Activated CD4-positive, alpha-beta T cell treated with anti-CD3 and anti-CD28 coated beads, Interleukin-2, amount 50 U/mL, for 48 hours (primary cell): Measurements from ENCODE around the gene KLK2.
A peak's percentile ranks its signal among the peaks of the same experiment; 100 is the strongest.

Experiments used
- DNase-seq, 2 experiments: peaks; one replicate each; pipeline ENCODE4 v3.0.0-alpha.2; 2020

KLK2 gene

DNA sequence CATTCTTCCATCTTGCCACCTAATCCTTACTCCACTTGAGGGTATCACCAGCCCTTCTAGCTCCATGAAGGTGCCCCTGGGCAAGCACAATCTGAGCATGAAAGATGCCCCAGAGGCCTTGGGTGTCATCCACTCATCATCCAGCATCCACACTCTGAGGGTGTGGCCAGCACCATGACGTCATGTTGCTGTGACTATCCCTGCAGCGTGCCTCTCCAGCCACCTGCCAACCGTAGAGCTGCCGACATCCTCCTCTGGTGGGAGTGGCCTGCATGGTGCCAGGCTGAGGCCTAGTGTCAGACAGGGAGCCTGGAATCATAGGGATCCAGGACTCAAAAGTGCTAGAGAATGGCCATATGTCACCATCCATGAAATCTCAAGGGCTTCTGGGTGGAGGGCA, 21.6 kb upstream of the KLK2 start:
- DNase-seq, result no peak

DNA sequence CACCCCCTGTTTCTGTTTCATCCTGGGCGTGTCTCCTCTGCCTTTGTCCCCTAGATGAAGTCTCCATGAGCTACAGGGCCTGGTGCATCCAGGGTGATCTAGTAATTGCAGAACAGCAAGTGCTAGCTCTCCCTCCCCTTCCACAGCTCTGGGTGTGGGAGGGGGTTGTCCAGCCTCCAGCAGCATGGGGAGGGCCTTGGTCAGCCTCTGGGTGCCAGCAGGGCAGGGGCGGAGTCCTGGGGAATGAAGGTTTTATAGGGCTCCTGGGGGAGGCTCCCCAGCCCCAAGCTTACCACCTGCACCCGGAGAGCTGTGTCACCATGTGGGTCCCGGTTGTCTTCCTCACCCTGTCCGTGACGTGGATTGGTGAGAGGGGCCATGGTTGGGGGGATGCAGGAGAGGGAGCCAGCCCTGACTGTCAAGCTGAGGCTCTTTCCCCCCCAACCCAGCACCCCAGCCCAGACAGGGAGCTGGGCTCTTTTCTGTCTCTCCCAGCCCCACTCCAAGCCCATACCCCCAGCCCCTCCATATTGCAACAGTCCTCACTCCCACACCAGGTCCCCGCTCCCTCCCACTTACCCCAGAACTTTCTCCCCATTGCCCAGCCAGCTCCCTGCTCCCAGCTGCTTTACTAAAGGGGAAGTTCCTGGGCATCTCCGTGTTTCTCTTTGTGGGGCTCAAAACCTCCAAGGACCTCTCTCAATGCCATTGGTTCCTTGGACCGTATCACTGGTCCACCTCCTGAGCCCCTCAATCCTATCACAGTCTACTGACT, 18.4 kb upstream of the KLK2 start, which contains the start of gene KLK3:
TSS of gene KLK3 (plus strand) at position 280 of the 775 bp plus-strand sequence. CDS start at position 321, 41 bp downstream.
- DNase-seq, result no peak

DNA sequence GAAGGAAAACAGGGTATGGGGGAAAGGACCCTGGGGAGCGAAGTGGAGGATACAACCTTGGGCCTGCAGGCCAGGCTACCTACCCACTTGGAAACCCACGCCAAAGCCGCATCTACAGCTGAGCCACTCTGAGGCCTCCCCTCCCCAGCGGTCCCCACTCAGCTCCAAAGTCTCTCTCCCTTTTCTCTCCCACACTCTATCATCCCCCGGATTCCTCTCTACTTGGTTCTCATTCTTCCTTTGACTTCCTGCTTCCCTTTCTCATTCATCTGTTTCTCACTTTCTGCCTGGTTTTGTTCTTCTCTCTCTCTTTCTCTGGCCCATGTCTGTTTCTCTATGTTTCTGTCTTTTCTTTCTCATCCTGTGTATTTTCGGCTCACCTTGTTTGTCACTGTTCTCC, 15.9 kb upstream of the KLK2 start:
- no peak for DNase-seq

- no peak for DNase-seq
Observed at GRCh38 chr19:50858886-50859285, 14.4 kb upstream of the KLK2 start.

GRCh38 chr19:50859849-50860248, 13.4 kb upstream of the KLK2 start:
- no peak for DNase-seq

- DNase-seq, result no peak
Observed at GRCh38 chr19:50861010-50861409, 12.2 kb upstream of the KLK2 start.

- DNase-seq, result no peak
Observed at GRCh38 chr19:50861496-50862286, 11.5 kb upstream of the KLK2 start.

GRCh38 chr19:50869479-50869878, 3.8 kb upstream of the KLK2 start:
- no peak for DNase-seq

- DNase-seq, result peak; percentile 35 to 50
Observed at GRCh38 chr19:50870417-50871089, 2.7 kb upstream of the KLK2 start.

- DNase-seq, result no peak
Observed at GRCh38 chr19:50874211-50874610, 972 bp downstream of the KLK2 start.

DNA sequence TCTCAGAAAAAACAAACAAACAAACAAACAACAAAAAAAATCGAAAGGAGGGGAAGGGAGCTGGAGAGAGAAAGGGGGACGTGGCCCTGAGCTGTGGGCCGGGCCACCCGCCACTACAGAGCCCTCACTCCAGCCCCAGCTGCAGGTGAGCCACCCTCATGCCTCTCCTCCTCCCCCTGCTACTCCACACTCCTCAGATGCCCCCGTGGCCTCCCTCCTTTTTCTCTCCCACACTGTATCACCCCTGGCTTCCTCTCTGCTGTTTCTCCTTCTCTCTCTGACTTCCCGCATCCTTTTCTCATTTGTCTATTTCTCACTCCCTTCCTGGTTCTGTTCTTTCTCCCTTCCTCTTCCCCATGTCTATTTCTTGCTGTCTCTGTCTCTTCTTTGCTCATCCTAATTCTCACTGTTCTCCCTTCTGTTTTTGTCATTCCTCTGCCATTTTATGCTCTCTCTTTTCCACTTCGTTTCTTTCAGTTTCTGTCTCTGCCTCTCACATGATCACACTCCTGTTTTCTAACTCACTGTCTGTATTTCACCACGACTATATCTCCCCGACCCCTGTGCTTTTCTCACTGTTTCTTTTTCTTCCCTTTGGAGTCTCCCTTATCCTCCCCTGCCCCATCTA, 2.7 kb downstream of the KLK2 start:
- DNase-seq, result no peak

DNA sequence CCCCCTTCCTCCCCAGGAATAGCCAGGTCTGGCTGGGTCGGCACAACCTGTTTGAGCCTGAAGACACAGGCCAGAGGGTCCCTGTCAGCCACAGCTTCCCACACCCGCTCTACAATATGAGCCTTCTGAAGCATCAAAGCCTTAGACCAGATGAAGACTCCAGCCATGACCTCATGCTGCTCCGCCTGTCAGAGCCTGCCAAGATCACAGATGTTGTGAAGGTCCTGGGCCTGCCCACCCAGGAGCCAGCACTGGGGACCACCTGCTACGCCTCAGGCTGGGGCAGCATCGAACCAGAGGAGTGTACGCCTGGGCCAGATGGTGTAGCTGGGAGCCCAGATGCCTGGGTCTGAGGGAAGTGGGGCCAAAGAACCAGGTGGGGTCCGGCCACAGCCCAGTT, 3.2 kb downstream of the KLK2 start:
- no peak for DNase-seq

- DNase-seq, result no peak
Observed at GRCh38 chr19:50877338-50877737, 4.1 kb downstream of the KLK2 start.

- no peak for DNase-seq
Observed at GRCh38 chr19:50878851-50879250, 5.6 kb downstream of the KLK2 start.

- no peak for DNase-seq
Observed at GRCh38 chr19:50880241-50880640, 7.0 kb downstream of the KLK2 start.

DNA sequence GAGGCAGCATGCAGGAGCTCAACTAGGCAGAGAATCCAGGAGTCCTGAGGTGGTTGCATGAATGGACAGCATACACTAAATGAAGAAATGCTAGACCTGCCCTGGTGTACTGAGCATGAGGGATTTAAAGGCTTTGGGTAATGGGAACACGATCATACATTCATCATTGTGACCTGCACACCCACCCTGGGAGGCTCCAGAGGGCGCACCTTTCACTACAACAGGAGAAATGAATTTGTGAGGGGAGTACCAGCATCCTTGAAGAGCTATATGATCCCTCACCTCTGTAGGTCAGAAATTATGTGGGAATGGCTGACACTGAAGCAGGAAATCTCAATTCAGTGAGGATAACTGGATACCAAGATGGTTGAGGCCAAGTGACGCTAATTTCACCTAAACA, 8.9 kb downstream of the KLK2 start:
- no peak for DNase-seq

- no peak for DNase-seq
Observed at GRCh38 chr19:50889638-50890037, 16.4 kb downstream of the KLK2 start.

GRCh38 chr19:50890422-50891252, 17.4 kb downstream of the KLK2 start:
- DNase-seq, result no peak

DNA sequence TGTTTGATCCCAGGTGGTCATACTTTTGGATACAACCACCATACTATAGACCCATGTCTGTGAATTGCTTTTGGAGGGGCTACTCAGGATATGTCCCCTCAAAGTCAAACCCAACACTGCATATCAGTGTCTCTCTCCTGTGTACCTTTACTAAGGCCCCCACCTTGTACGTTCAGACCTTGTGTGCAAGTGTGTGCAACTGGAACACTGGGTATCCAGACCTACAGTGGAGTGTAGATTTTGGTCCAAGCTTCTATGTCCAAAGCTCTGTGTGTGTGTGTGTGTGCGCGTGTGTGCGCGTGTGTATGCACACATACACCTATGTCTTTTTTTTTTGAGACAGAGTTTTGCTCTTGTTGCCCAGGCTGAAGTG, 18.0 kb downstream of the KLK2 start:
- DNase-seq, result no peak

DNA sequence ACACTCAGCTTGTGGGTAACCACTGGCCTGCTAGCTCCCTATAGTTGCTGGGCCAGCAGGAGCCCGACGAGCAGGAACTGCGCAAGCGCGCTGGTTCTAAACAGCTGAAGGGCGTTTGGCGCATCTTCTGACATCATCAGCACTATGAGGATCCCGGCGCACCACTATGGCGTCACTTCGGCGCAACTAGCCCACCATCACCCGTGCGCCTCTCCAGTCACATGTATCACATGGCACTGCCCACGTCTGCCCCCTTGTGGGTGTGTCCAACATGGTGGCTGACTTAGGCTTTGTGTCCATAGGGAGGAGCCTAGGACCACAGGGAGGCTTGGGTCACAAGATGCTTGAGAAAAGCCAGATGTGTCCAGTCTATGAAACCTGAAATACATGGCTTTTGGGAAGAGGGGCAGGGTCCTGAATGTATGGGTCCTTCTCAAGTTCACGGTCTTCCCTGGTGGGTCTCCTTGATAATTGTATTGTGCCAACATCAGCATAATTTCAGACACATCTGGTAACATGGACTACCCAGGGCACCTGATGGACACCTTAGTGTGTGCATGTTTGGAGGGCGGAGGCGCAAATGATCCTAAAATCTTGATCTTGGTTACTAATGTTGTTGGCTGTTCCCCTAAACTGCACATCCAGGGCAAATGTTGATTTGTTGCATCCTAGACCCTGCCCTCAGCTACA, 20.0 kb downstream of the KLK2 start:
- no peak for DNase-seq

DNA sequence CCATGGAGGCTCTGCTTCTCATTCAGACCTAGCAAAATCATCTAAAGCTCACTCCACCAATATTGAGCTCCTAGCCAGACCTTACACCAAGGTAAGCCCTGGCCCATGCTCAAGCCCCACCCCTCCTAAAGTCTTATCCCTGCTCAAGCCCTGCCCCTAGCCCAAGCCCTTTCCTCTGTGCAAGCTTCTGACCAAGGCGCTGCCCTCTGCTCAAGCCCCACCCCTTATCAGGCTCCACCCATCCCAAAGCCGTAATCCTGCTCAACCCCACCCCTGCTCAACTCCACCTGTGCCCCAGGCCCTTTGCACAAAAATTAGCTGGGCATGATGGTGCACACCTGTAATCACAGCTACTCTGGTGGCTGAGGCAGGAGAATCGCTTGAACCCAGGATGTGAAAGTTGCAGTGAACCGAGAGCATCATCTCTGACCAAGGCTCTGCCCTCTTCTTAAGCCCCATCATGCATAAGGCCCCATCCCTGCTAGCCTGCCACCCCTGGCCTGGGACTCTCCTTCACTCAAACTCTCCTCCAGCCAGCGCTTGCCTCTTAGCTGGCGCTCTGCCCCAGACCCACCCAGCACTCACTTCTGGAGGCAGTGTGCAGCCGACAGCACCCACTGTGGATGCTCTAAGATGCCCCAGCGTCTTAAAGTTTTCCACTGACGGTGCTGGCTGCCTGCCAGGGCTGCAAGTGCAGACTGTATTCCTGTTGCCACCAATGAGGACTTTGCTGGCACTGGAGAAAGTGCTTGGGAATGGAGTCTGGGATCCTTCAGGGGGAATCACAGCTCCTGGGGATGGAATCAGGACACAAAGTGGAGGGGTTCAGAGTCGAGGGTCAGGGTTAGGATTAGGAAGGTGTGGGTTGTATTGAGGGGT, 21.5 kb downstream of the KLK2 start:
- DNase-seq, result no peak
